ENCODE measurements around the gene TNRC6C. TPM values are rescaled to one million over a fixed set of nuclear protein-coding genes. Genes with fewer than 3 reads are reported as not detected.

Gene TNRC6C
- polyA plus RNA-seq, 3 donors: 0.38 to 0.80 (median 0.46) TPM

- Mint-ChIP-seq H3K4me3 (no peak overlapping the region), H3K27me3 (ENCODE audit: low read depth in 3 of 3) (no peaks in the 10 kb centered on the region), H3K4me1 (peaks cover 12% of the 10 kb centered on the region), H3K9me3 (no peaks in the 10 kb centered on the region), H3K27ac (no peak overlapping the region), H3K36me3 (peaks cover 2 to 9% of the 10 kb centered on the region in 2 donors)
- no peak overlapping the region for H3K4me2 ChIP-seq (replicated peaks; ENCODE audit: extremely low read depth, low read length, poor library complexity, severe bottlenecking)
- no peaks in the 10 kb centered on the region for H3K4me1 ChIP-seq (ENCODE audit: control insufficient read depth in 1 of 2, insufficient read depth in 2 of 2, low read length in 2 of 2)
- peaks cover 0 to 8% of the 10 kb centered on the region in 2 donors for H3K36me3 ChIP-seq (replicated peaks in 1 of 2; ENCODE audit: control insufficient read depth in 1 of 2, insufficient read depth in 2 of 2, low read length in 2 of 2)
- no peak for DNase-seq
- no peak for TF ChIP-seq CTCF (IDR thresholded peaks at IDR 0.05)
- no peak overlapping the region for H3K9ac ChIP-seq (ENCODE audit: insufficient read depth, low read length, poor library complexity, severe bottlenecking)
- H3K9me3 ChIP-seq (replicated peaks in 1 of 2; ENCODE audit: control insufficient read depth in 1 of 2, insufficient read depth in 1 of 2, low read length in 2 of 2): no peaks in the 10 kb centered on the region
- H2AFZ ChIP-seq (ENCODE audit: insufficient read depth, low read depth, low read length, poor library complexity, severe bottlenecking): no peak overlapping the region
- WGBS (ENCODE audit: insufficient coverage): no CpG with 5 or more reads among the region's 1 CpG
- no peaks in the 10 kb centered on the region for H4K20me1 ChIP-seq (ENCODE audit: insufficient read depth, low read length)
- H3K4me3 ChIP-seq (replicated peaks in 1 of 3; ENCODE audit: low read depth in 2 of 3, low read length in 3 of 3): no peak overlapping the region
- H3K27me3 ChIP-seq (ENCODE audit: control insufficient read depth in 2 of 2, insufficient read depth in 2 of 2, low read length in 2 of 2): no peaks in the 10 kb centered on the region
- H3K27ac ChIP-seq (ENCODE audit: low read depth in 1 of 2, low read length in 2 of 2): no peak overlapping the region
- intact Hi-C loops (cut with micrococcal nuclease): no loop called here
- no peaks in the 10 kb centered on the region for H3K79me2 ChIP-seq (ENCODE audit: insufficient read depth, low read length)
Observed at GRCh38 chr17:78016852-78017251, 58.3 kb downstream of the TNRC6C start.

GRCh38 chr17:78019367-78019975, 61.0 kb downstream of the TNRC6C start:
- Histone ChIP-seq H3K4me2 (replicated peaks; ENCODE audit: extremely low read depth, low read length, poor library complexity, severe bottlenecking) (no peak overlapping the region), H3K36me3 (replicated peaks in 1 of 2; ENCODE audit: control insufficient read depth in 1 of 2, insufficient read depth in 2 of 2, low read length in 2 of 2) (no peaks in the 10 kb centered on the region), H3K79me2 (ENCODE audit: insufficient read depth, low read length) (no peaks in the 10 kb centered on the region), H2AFZ (ENCODE audit: insufficient read depth, low read depth, low read length, poor library complexity, severe bottlenecking) (no peak overlapping the region), H3K9me3 (replicated peaks in 1 of 2; ENCODE audit: control insufficient read depth in 1 of 2, insufficient read depth in 1 of 2, low read length in 2 of 2) (no peaks in the 10 kb centered on the region), H3K4me1 (ENCODE audit: control insufficient read depth in 1 of 2, insufficient read depth in 2 of 2, low read length in 2 of 2) (peaks cover 2 to 8% of the 10 kb centered on the region in 2 donors), H4K20me1 (ENCODE audit: insufficient read depth, low read length) (no peaks in the 10 kb centered on the region), H3K27me3 (ENCODE audit: control insufficient read depth in 2 of 2, insufficient read depth in 2 of 2, low read length in 2 of 2) (no peaks in the 10 kb centered on the region), H3K27ac (ENCODE audit: low read depth in 1 of 2, low read length in 2 of 2) (no peak overlapping the region), H3K4me3 (replicated peaks in 1 of 3; ENCODE audit: low read depth in 2 of 3, low read length in 3 of 3) (no peak overlapping the region), H3K9ac (ENCODE audit: insufficient read depth, low read length, poor library complexity, severe bottlenecking) (no peak overlapping the region)
- intact Hi-C loops (cut with micrococcal nuclease): no loop called here
- H3K4me1 Mint-ChIP-seq: peaks cover 19% of the 10 kb centered on the region
- TF ChIP-seq CTCF (IDR thresholded peaks at IDR 0.05): peak; percentile 74
- peak in 1 of 3 donors; percentile 18 for DNase-seq
- H3K4me3 Mint-ChIP-seq: no peak overlapping the region
- no peaks in the 10 kb centered on the region for H3K9me3 Mint-ChIP-seq
- H3K27me3 Mint-ChIP-seq (ENCODE audit: low read depth in 3 of 3): no peaks in the 10 kb centered on the region
- no peaks in the 10 kb centered on the region for H3K36me3 Mint-ChIP-seq
- H3K27ac Mint-ChIP-seq: no peak overlapping the region

All from CD14-positive monocyte (primary cell).